ENCODE measurements around the gene DSCAM.

GRCh38 chr21:40546647-40547046, 300.3 kb downstream of the DSCAM start:
- no peak for TF ChIP-seq CTCF (conservative IDR thresholded peaks at IDR 0.05 in 1 of 2, IDR thresholded peaks at IDR 0.05 in 1 of 2; ENCODE audit: low read depth in 1 of 2, low read length in 2 of 2)
- no peak for TF ChIP-seq EZH2 (IDR thresholded peaks at IDR 0.05; ENCODE audit: low read length, missing control alignments)
